ENCODE data around the gene TMEM198. TPM values are rescaled to one million over a fixed set of nuclear protein-coding genes. Genes with fewer than 3 reads are reported as not detected.

TMEM198 gene
- total RNA-seq, 1 donor = 2.6 TPM

DNA sequence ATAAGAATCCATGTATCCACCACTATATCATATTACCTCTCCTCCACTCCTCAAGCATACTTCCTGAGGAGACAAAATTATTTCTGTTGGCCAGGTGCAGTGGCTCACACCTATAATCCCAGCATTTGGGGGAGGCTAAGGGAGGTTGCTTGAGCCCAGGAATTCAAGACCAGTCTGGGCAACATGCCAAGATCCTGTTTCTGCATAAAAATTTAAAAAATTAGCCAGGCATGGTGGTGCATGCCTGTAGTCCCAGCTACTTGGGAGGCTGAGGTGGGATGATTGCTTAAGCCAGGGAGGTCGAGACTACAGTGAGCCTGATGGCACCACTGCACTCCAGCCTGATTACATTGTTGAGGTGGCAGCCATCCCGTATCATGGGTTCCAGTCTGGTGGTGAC is 37.5 kb downstream of the TMEM198 start:
- DNase-seq (ENCODE audit: low read depth) = no peak
- TF ChIP-seq CTCF (IDR thresholded peaks at IDR 0.05; ENCODE audit: insufficient read depth, low read depth, low read length) = no peak
- no peak overlapping the region for H3K4me3 ChIP-seq (ENCODE audit: low read depth, low read length)

GRCh38 chr2:219591091-219591490 is 47.3 kb downstream of the TMEM198 start:
- no peak overlapping the region for H3K4me3 ChIP-seq (ENCODE audit: low read depth, low read length)
- no peak for TF ChIP-seq CTCF (IDR thresholded peaks at IDR 0.05; ENCODE audit: insufficient read depth, low read depth, low read length)
- no peak for DNase-seq (ENCODE audit: low read depth)

GRCh38 chr2:219592736-219593135 is 48.9 kb downstream of the TMEM198 start:
- no peak overlapping the region for H3K4me3 ChIP-seq (ENCODE audit: low read depth, low read length)
- no peak for TF ChIP-seq CTCF (IDR thresholded peaks at IDR 0.05; ENCODE audit: insufficient read depth, low read depth, low read length)
- no peak for DNase-seq (ENCODE audit: low read depth)

DNA sequence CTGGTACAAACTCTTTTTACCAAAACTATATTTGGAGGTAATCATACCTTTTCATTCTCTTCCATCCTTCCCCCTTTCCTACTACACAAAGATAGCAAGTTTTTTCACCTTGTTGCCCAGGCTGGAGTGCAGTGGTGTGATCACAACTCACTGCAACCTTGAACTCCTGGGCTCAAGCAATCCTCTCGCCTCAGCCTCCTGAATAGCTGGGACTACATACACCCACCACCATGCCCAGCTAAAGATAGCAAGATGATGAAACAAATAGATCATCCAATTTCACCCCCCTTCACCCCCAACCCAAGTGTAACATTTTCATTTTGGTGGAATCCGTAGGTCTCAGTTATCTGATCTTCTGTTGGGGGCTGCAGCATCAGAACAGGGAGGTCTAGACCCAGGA is 49.3 kb downstream of the TMEM198 start:
- TF ChIP-seq CTCF (IDR thresholded peaks at IDR 0.05; ENCODE audit: insufficient read depth, low read depth, low read length) = no peak
- no peak overlapping the region for H3K4me3 ChIP-seq (ENCODE audit: low read depth, low read length)
- DNase-seq (ENCODE audit: low read depth) = no peak

- H3K4me3 ChIP-seq (ENCODE audit: low read depth, low read length) = no peak overlapping the region
- TF ChIP-seq CTCF (IDR thresholded peaks at IDR 0.05; ENCODE audit: insufficient read depth, low read depth, low read length) = no peak
- no peak for DNase-seq (ENCODE audit: low read depth)
Measured at GRCh38 chr2:219595256-219595655, 51.4 kb downstream of the TMEM198 start.

DNA sequence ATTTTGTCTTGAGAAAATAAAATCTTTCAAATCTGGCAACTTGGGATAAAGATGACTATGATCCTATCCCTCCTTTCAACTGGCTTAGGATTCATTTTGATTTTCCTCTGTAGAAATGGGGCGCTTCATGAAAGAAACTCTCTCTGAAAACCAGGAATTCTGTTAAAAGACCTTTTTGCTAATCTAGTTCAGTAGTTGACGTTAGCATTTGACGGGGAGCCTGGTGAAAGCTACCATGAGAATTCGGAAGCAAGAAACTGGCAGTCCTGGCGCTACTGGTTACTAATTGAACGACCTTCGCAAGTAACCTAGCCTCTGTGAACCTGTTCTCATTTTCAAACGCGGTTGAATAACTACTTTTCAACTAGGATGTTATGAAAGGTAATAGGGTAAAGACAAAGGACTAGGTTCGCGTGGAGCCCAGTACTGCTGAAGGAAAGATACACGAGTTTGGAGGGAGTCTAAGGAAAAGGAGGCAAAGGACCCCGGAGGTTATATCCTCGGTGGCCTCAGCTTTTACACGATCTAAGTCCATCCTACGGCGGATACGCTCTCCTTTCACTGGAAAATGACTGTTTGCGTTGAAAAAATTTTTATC is 53.2 kb downstream of the TMEM198 start:
- peak; percentile 36 for DNase-seq (ENCODE audit: low read depth)
- no peak for TF ChIP-seq CTCF (IDR thresholded peaks at IDR 0.05; ENCODE audit: insufficient read depth, low read depth, low read length)
- peak overlapping the region; percentile 83 for H3K4me3 ChIP-seq (ENCODE audit: low read depth, low read length)
